ENCODE data around the gene SLC15A5. TPM values are rescaled to one million over a fixed set of nuclear protein-coding genes. Genes with fewer than 3 reads are reported as not detected.

Gene SLC15A5
- total and polyA plus RNA-seq, 2 of the 4 experiments (the other 2 are of a cell fraction) = not detected

DNA sequence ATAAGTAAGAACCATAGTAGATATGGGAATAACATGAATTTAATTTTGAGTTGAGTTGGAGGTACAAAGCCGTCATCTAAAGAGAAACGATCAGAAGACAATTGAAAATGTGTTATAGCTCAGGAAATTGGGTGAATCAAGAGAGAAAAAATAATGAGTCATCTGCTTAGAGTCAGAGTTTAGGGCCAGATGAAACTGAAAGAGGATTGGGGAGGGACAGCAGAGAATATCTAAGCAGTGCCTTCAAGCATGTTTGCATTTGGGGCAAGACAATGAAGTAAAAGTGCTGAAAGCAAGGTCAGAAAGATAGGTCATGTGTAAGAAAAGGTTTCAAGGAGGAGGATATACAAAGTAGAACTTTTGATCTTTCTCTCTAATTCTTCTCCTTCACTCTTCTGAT, 49.4 kb downstream of the SLC15A5 start:
- ATAC-seq (ENCODE audit: low read depth) (no peak), DNase-seq (no peak)
- Histone ChIP-seq H3K23ac (ENCODE audit: low read depth, low read length) (no peak overlapping the region), H3K4me2 (ENCODE audit: low read depth, low read length) (no peak overlapping the region), H2BK15ac (ENCODE audit: low read depth, low read length) (no peak overlapping the region), H2AK5ac (ENCODE audit: low read depth, low read length) (no peak overlapping the region), H3K18ac (ENCODE audit: low read depth, low read length) (no peak overlapping the region), H3K27ac (ENCODE audit: insufficient read depth, low read length) (no peak overlapping the region), H3K56ac (ENCODE audit: extremely low read depth, insufficient read depth, low read length) (no peak overlapping the region), H3K27me3 (ENCODE audit: control insufficient read depth, insufficient read depth, low read length) (no peaks in the 10 kb centered on the region), H3K9me1 (ENCODE audit: insufficient read depth, low read length) (no peaks in the 10 kb centered on the region), H4K8ac (ENCODE audit: low read depth in 2 of 2, low read length in 2 of 2) (no peak overlapping the region), H3K4me3 (ENCODE audit: insufficient read depth, low read depth, low read length) (no peak overlapping the region), H3K4me1 (ENCODE audit: control insufficient read depth, insufficient read depth, low read length) (no peaks in the 10 kb centered on the region), H2BK5ac (ENCODE audit: low read depth, low read length, poor library complexity, severe bottlenecking) (no peak overlapping the region), H3K36me3 (ENCODE audit: control insufficient read depth, insufficient read depth, low read length) (no peaks in the 10 kb centered on the region), H3K4ac (ENCODE audit: low read depth, low read length) (no peak overlapping the region), H3K9me3 (ENCODE audit: control insufficient read depth, insufficient read depth, low read length) (no peaks in the 10 kb centered on the region), H4K91ac (ENCODE audit: insufficient read depth, low read depth, low read length) (no peak overlapping the region), H2AFZ (replicated peaks; ENCODE audit: low read length, poor library complexity) (no peak overlapping the region), H3K14ac (replicated peaks; ENCODE audit: low read depth, low read length) (no peak overlapping the region), H4K20me1 (ENCODE audit: insufficient read depth, low read length) (no peaks in the 10 kb centered on the region), H2BK20ac (ENCODE audit: low read depth, low read length) (no peak overlapping the region), H2BK120ac (ENCODE audit: low read depth, low read length) (no peak overlapping the region), H2AK9ac (replicated peaks; ENCODE audit: low read depth, low read length, poor library complexity) (no peak overlapping the region), H4K5ac (ENCODE audit: low read depth, low read length) (no peak overlapping the region), H3K9ac (ENCODE audit: low read depth, low read length) (no peak overlapping the region), H3K79me1 (ENCODE audit: low read depth in 1 of 2, low read length in 2 of 2) (no peaks in the 10 kb centered on the region)
- dilution Hi-C loops (cut with HindIII; ENCODE audit: low sequenced_read_pairs, unreplicated experiment) (no loop called here), intact Hi-C loops (cut with micrococcal nuclease) (no loop called here), in situ Hi-C loops (cut with MboI; ENCODE audit: low sequenced_read_pairs) (no loop called here)
- TF ChIP-seq MXI1 (IDR thresholded peaks at IDR 0.05; ENCODE audit: borderline replicate concordance, low read depth, low read length) = no peak
- TF ChIP-seq POLR2A (IDR thresholded peaks at IDR 0.05; ENCODE audit: low read depth, low read length) = no peak
- TF ChIP-seq MAZ (IDR thresholded peaks at IDR 0.05; ENCODE audit: borderline replicate concordance, low read depth, low read length) = no peak
- TF ChIP-seq CHD1 (IDR thresholded peaks at IDR 0.05; ENCODE audit: low read depth, low read length) = no peak
- POLR2A ChIA-PET (ENCODE audit: unreplicated experiment) = no interaction called here
- 20% methylated on average over 1 of the region's 2 CpGs; no CpG with 5 or more reads in 1 of the 2 experiments for WGBS, 2 experiments (ENCODE audit: extremely low coverage in 2 of 2, insufficient read length in 1 of 2)
- CTCF ChIA-PET = no interaction called here
- BruUV-seq (replicated peaks) = no TSS peak

All from IMR-90 (cell line).